H1 (cell line): ENCODE measurements around the gene FAM193A. TPM values are rescaled to one million over a fixed set of nuclear protein-coding genes. Genes with fewer than 3 reads are reported as not detected.

Experiments
- CTCF ChIA-PET: fragments of 300-600 bp; sonication (Branson Sonifier 250); formaldehyde crosslinking; loops from one replicate; lab custom pipeline; 2021; ENCODE audit not compliant: partially characterized antibody; lab: Charles Lee
- POLR2A ChIA-PET: fragments of 300-600 bp; sonication (Branson Sonifier 250); formaldehyde crosslinking; loops from one replicate; lab custom pipeline; 2021; ENCODE audit warnings: inconsistent platforms; ENCODE audit not compliant: partially characterized antibody; lab: Charles Lee
- DNase-seq, 2 experiments: peaks; one replicate each; pipeline versions ENCODE4 v3.0.0 to v3.0.0-alpha.2; 2010 to 2022; ENCODE audit warnings: low spot score in 2 of 2, low read depth in 1 of 2, mixed read lengths in 1 of 2
- FAIRE-seq: peaks from 2 replicates; lab custom pipeline; 2011; peaks lifted over from hg19 to GRCh38; lab: Jason Lieb, UNC
- H2AFZ ChIP-seq: 2 replicates; pipeline ENCODE4 v1.8.1; 2012; ENCODE audit warnings: low read length, inconsistent platforms
- H2AK5ac ChIP-seq: 2 replicates; pipeline ENCODE4 v1.6.1; 2013; ENCODE audit warnings: low read depth, low read length
- H2BK120ac ChIP-seq: replicated peaks from 2 replicates; pipeline ENCODE3; 2013; ENCODE audit warnings: low read depth, low read length, inconsistent platforms
- H2BK12ac ChIP-seq: 2 replicates; pipeline ENCODE4 v1.6.1; 2013; ENCODE audit warnings: low read depth, low read length
- H2BK15ac ChIP-seq: 2 replicates; pipeline ENCODE4 v1.6.1; 2013; ENCODE audit warnings: low read length
- H2BK20ac ChIP-seq: 2 replicates; pipeline ENCODE4 v1.6.1; 2013; ENCODE audit warnings: low read length
- H2BK5ac ChIP-seq: 2 replicates; pipeline ENCODE4 v1.6.1; 2013; ENCODE audit warnings: low read depth, low read length
- H3K14ac ChIP-seq: 2 replicates; pipeline ENCODE4 v1.6.1; 2013; ENCODE audit warnings: inconsistent platforms; ENCODE audit not compliant: insufficient read length
- H3K18ac ChIP-seq: 2 replicates; pipeline ENCODE4 v1.6.1; 2013; ENCODE audit warnings: low read length; ENCODE audit errors: extremely low read depth
- H3K23ac ChIP-seq: 2 replicates; pipeline ENCODE4 v1.6.1; 2013; ENCODE audit warnings: inconsistent platforms; ENCODE audit not compliant: insufficient read length
- H3K23me2 ChIP-seq: 2 replicates; pipeline ENCODE4 v1.6.1; 2013; ENCODE audit warnings: low read depth, low read length
- H3K27ac ChIP-seq: 2 replicates; pipeline ENCODE4 v1.6.1; 2011; ENCODE audit warnings: low read depth, low read length, inconsistent platforms
- H3K27me3 ChIP-seq, 4 experiments: replicated peaks in 1 of 4; 1 replicate in 1 of 4; 2 replicates in 3 of 4; pipeline versions ENCODE4 v1.6.1 to v1.8.1; 2011 to 2013; ENCODE audit warnings: low read length in 3 of 4, mild to moderate bottlenecking in 3 of 4, inconsistent platforms in 2 of 4, mixed read lengths in 2 of 4, moderate library complexity in 1 of 4; ENCODE audit not compliant: control insufficient read depth in 3 of 4, insufficient read depth in 3 of 4; ENCODE audit errors: extremely low read depth in 1 of 4
- H3K36me3 ChIP-seq, 4 experiments: 2 replicates each; pipeline versions ENCODE4 v1.6.1 to v1.8.1; 2011 to 2013; ENCODE audit warnings: mild to moderate bottlenecking in 4 of 4, low read length in 3 of 4, moderate library complexity in 2 of 4, control low read depth in 1 of 4, inconsistent platforms in 1 of 4; ENCODE audit not compliant: insufficient read depth in 4 of 4, control insufficient read depth in 2 of 4
- H3K4ac ChIP-seq: replicated peaks from 2 replicates; pipeline ENCODE3; 2013; ENCODE audit warnings: low read length, low read depth, mixed read lengths, inconsistent platforms; ENCODE audit not compliant: insufficient read length
- H3K4me1 ChIP-seq, 4 experiments: replicated peaks in 1 of 4; 1 replicate in 1 of 4; 2 replicates in 3 of 4; pipeline versions ENCODE4 v1.6.1 to v1.8.1; 2011 to 2013; ENCODE audit warnings: low read length in 3 of 4, inconsistent platforms in 2 of 4, mixed read lengths in 1 of 4; ENCODE audit not compliant: insufficient read depth in 4 of 4, control insufficient read depth in 3 of 4
- H3K4me2 ChIP-seq, 2 experiments: 2 replicates each; pipeline versions ENCODE4 v1.6.1 to v1.8.1; 2011 to 2013; ENCODE audit warnings: low read depth in 2 of 2, low read length in 2 of 2, control low read depth in 1 of 2, inconsistent platforms in 1 of 2, mild to moderate bottlenecking in 1 of 2; ENCODE audit not compliant: insufficient read depth in 1 of 2
- H3K4me3 ChIP-seq, 4 experiments: fragments of 200-600, 300-600 bp in 1 of 4; sonication (generic), shearing (Covaris generic), sonication (Bioruptor Twin) in 1 of 4; 2 replicates each; pipeline versions ENCODE4 v1.5.1 to v1.8.1; 2011 to 2016; ENCODE audit warnings: low read length in 4 of 4, low read depth in 3 of 4, control low read depth in 2 of 4, inconsistent platforms in 2 of 4, mild to moderate bottlenecking in 2 of 4, mixed read lengths in 1 of 4, moderate library complexity in 1 of 4; ENCODE audit not compliant: insufficient read depth in 2 of 4; ENCODE audit errors: extremely low read depth in 1 of 4
- H3K56ac ChIP-seq: replicated peaks from 2 replicates; pipeline ENCODE3; 2013; ENCODE audit warnings: low read depth, mild to moderate bottlenecking, mixed read lengths, low read length, inconsistent platforms; ENCODE audit not compliant: insufficient read length
- H3K79me1 ChIP-seq: 2 replicates; pipeline ENCODE4 v1.6.1; 2013; ENCODE audit warnings: low read depth, low read length, control low read depth
- H3K79me2 ChIP-seq, 2 experiments: 2 replicates each; pipeline versions ENCODE4 v1.6.1 to v1.8.1; 2012 to 2013; ENCODE audit warnings: low read length in 2 of 2, mild to moderate bottlenecking in 2 of 2, inconsistent platforms in 1 of 2; ENCODE audit not compliant: insufficient read depth in 2 of 2, control insufficient read depth in 1 of 2
- H3K9ac ChIP-seq, 4 experiments: replicated peaks in 1 of 4; 1 replicate in 1 of 4; 2 replicates in 3 of 4; pipeline versions ENCODE4 v1.6.1 to v1.8.1; 2011 to 2013; ENCODE audit warnings: low read depth in 3 of 4, low read length in 3 of 4, control low read depth in 2 of 4, mild to moderate bottlenecking in 2 of 4, moderate library complexity in 2 of 4, inconsistent platforms in 1 of 4; ENCODE audit errors: extremely low read depth in 1 of 4
- H3K9me3 ChIP-seq, 2 experiments: 2 replicates each; pipeline versions ENCODE4 v1.6.1 to v1.8.1; 2012 to 2013; ENCODE audit warnings: mild to moderate bottlenecking in 2 of 2, moderate library complexity in 2 of 2, control low read depth in 1 of 2, inconsistent platforms in 1 of 2, low read depth in 1 of 2, low read length in 1 of 2, mixed read lengths in 1 of 2; ENCODE audit not compliant: insufficient read depth in 2 of 2
- H4K20me1 ChIP-seq, 2 experiments: replicated peaks in 1 of 2; 2 replicates each; pipeline versions ENCODE3 to v1.8.1; 2011 to 2013; ENCODE audit warnings: inconsistent platforms in 2 of 2, low read length in 2 of 2, mild to moderate bottlenecking in 1 of 2; ENCODE audit not compliant: insufficient read depth in 2 of 2, control insufficient read depth in 1 of 2
- H4K5ac ChIP-seq: 2 replicates; pipeline ENCODE4 v1.6.1; 2013; ENCODE audit warnings: low read length, low read depth, mixed read lengths, inconsistent platforms; ENCODE audit not compliant: insufficient read length
- H4K8ac ChIP-seq: 2 replicates; pipeline ENCODE4 v1.8.0; 2013; ENCODE audit warnings: mild to moderate bottlenecking, moderate library complexity, low read length, inconsistent platforms; ENCODE audit not compliant: insufficient read depth; ENCODE audit errors: extremely low read depth
- H4K91ac ChIP-seq: replicated peaks from 2 replicates; pipeline ENCODE3; 2013; ENCODE audit warnings: low read length, mixed read lengths, inconsistent platforms; ENCODE audit not compliant: insufficient read length
- CHD1 ChIP-seq: IDR thresholded peaks from 2 replicates; pipeline ENCODE4 v1.6.1; 2012; ENCODE audit warnings: low read depth, low read length, improper control_type of control experiment
- KDM1A ChIP-seq: fragments of 200-600, 300-600 bp; sonication (generic); IDR thresholded peaks from 2 replicates; pipeline ENCODE4 v1.7.1; 2016; ENCODE audit warnings: mild to moderate bottlenecking, low read length, borderline replicate concordance
- RXRA ChIP-seq: IDR thresholded peaks from 2 replicates; pipeline ENCODE4 v1.6.1; 2011; ENCODE audit warnings: low read depth, mild to moderate bottlenecking, low read length, moderate library complexity; ENCODE audit not compliant: insufficient read depth
- WGBS, 2 experiments: shearing (Covaris generic) in 1 of 2; methylation state at CpG; one replicate each; pipeline versions ENCODE4 v1.1.6 to v1.1.7; 2013 to 2015; ENCODE audit warnings: low lambda C conversion rate in 2 of 2, mixed read lengths in 2 of 2, inconsistent platforms in 1 of 2, low coverage in 1 of 2, missing lambda C conversion rate in 1 of 2; ENCODE audit not compliant: insufficient replicate concordance in 2 of 2, insufficient coverage in 1 of 2, insufficient read length in 1 of 2; ENCODE audit errors: extremely low coverage in 1 of 2, missing lambda C conversion rate in 1 of 2; 5-methylcytosine and 5-hydroxymethylcytosine counted together
- polyA plus RNA-seq, 7 experiments: library from polyadenylated mRNA; depleted of rRNA in 3 of 7; stranded (reverse) in 5 of 7; unstranded in 2 of 7; fragments of >200 nt in 5 of 7; fragments of 200-250 nt in 2 of 7; gene quantifications; 1 replicate in 5 of 7; 2 replicates in 1 of 7; 4 replicates in 1 of 7; pipeline versions ENCODE4 v1.2.1 to v1.2.3, GENCODE V29; 2011 to 2013; ENCODE audit warnings: missing spikeins in 2 of 7, mixed read lengths in 2 of 7
- total RNA-seq: library from RNA; stranded (reverse); fragmentation: NEBNext Ultra II Directional; extraction: Animal tissue kit (Norgen Biotek cat#: 25700); gene quantifications from 2 replicates; pipeline ENCODE4 v1.2.1, GENCODE V29; 2021
- TF ChIP-seq, protein P1 (sequence below), 3 experiments: IDR thresholded peaks; 1 replicate in 2 of 3; 2 replicates in 1 of 3; pipeline versions ENCODE4 v1.5.1 to v1.6.1; 2011; ENCODE audit warnings: low read length in 3 of 3, mild to moderate bottlenecking in 3 of 3, inconsistent platforms in 2 of 3, low read depth in 1 of 3, moderate library complexity in 1 of 3; ENCODE audit not compliant: insufficient read depth in 1 of 3; ENCODE audit errors: control extremely low read depth in 1 of 3
- TF ChIP-seq, protein P2 (sequence below): IDR thresholded peaks from 2 replicates; pipeline ENCODE4 v1.6.1; 2012; ENCODE audit warnings: inconsistent platforms

FAM193A gene
- total and polyA plus RNA-seq, 2 of the 8 experiments (the other 6 are each of a cell fraction or from before 2014, with no cell fraction given): 8.7 to 26.2 TPM

DNA sequence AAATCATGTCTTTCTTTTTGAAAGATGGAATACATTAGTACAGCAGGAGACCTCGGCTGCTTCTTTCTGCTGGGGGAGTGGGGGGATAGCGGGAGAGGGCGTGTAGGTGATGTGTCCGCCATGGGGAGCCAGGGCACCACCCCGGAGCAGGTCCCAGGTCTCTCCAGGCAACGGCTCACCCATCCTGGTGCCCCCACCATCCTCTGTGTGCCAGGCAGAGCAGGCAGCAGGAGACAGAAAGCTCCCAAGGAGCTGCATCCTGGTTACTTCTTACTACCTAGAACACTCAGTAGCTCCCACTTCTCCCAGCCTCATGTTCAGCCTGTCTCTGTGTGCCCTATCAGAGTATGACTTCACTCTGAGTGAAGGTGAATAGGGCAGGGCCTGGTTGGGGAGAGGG lies 196.1 kb downstream of the FAM193A start:
- Histone ChIP-seq H3K36me3 (peaks cover 5 to 17% (median 11%) of the 10 kb centered on the region in 4 experiments; a peak in 7 of 8 replicates), H2AFZ (no peak overlapping the region), H2AK5ac (no peak overlapping the region), H2BK12ac (no peak overlapping the region), H3K9ac (no peak overlapping the region), H3K79me2 (no peaks in the 10 kb centered on the region), H3K4me2 (no peak overlapping the region), H3K79me1 (no peaks in the 10 kb centered on the region), H4K20me1 (peaks cover 0 to 3% of the 10 kb centered on the region in 2 experiments), H3K23me2 (no peaks in the 10 kb centered on the region), H3K9me3 (peaks cover 0 to 4% of the 10 kb centered on the region in 2 experiments; a peak in 1 of 4 replicates), H3K4me3 (no peak overlapping the region), H3K14ac (no peak overlapping the region), H2BK5ac (no peak overlapping the region), H3K23ac (no peak overlapping the region), H3K56ac (no peak overlapping the region), H2BK120ac (no peak overlapping the region), H3K27ac (no peak overlapping the region), H2BK15ac (no peak overlapping the region), H3K4me1 (no peaks in the 10 kb centered on the region), H2BK20ac (no peak overlapping the region), H4K91ac (no peak overlapping the region), H4K5ac (no peak overlapping the region), H3K27me3 (no peaks in the 10 kb centered on the region), H3K4ac (no peak overlapping the region), H3K18ac (no peak overlapping the region), H4K8ac (no peak overlapping the region)
- FAIRE-seq (no peak), DNase-seq (no peak)
- 97% methylated on average over 6 of the region's 6 CpGs; no CpG with 5 or more reads in 1 of the 2 experiments for WGBS, 2 experiments
- TF ChIP-seq KDM1A: no peak
- TF ChIP-seq, protein P1, sequence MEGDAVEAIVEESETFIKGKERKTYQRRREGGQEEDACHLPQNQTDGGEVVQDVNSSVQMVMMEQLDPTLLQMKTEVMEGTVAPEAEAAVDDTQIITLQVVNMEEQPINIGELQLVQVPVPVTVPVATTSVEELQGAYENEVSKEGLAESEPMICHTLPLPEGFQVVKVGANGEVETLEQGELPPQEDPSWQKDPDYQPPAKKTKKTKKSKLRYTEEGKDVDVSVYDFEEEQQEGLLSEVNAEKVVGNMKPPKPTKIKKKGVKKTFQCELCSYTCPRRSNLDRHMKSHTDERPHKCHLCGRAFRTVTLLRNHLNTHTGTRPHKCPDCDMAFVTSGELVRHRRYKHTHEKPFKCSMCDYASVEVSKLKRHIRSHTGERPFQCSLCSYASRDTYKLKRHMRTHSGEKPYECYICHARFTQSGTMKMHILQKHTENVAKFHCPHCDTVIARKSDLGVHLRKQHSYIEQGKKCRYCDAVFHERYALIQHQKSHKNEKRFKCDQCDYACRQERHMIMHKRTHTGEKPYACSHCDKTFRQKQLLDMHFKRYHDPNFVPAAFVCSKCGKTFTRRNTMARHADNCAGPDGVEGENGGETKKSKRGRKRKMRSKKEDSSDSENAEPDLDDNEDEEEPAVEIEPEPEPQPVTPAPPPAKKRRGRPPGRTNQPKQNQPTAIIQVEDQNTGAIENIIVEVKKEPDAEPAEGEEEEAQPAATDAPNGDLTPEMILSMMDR (IDR thresholded peaks at IDR 0.05; ENCODE audit: control extremely low read depth in 1 of 3, insufficient read depth in 1 of 3, low read depth in 1 of 3, low read length in 3 of 3): no peak
- TF ChIP-seq, protein P2, sequence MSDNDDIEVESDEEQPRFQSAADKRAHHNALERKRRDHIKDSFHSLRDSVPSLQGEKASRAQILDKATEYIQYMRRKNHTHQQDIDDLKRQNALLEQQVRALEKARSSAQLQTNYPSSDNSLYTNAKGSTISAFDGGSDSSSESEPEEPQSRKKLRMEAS: no peak
- no peak for TF ChIP-seq RXRA
- no peak for TF ChIP-seq CHD1
- ChIA-PET POLR2A (interaction anchor here (1.3 kb wide), 1 partner anchor 13 kb away, joined by 3 read pairs; no protein-coding TSS in a partner anchor), CTCF (no interaction called here)
